Osteocyte (in vitro differentiated cells): Measurements from ENCODE around the gene PAFAH1B1. TPM values are rescaled to one million over a fixed set of nuclear protein-coding genes. Genes with fewer than 3 reads are reported as not detected.
"Not testable (repeated sequence)": the region's sequence is repeated elsewhere in the genome, so short reads cannot be mapped to it uniquely, and the experiment has no call there.

Source experiments
- DNase-seq: peaks from one replicate; pipeline ENCODE4 v3.0.0; 2021; ENCODE audit warnings: mixed read lengths; ENCODE audit not compliant: unreplicated experiment; ENCODE audit errors: extremely low spot score
- H3K27ac Mint-ChIP-seq: one replicate; pipeline ENCODE4 v1.8.0; 2021; ENCODE audit warnings: mild to moderate bottlenecking, mixed read lengths; ENCODE audit not compliant: unreplicated experiment
- H3K27me3 Mint-ChIP-seq: one replicate; pipeline ENCODE4 v1.8.0; 2021; ENCODE audit warnings: mixed read lengths; ENCODE audit not compliant: unreplicated experiment
- H3K36me3 Mint-ChIP-seq: one replicate; pipeline ENCODE4 v1.8.0; 2021; ENCODE audit warnings: mixed read lengths; ENCODE audit not compliant: unreplicated experiment
- H3K4me1 Mint-ChIP-seq: one replicate; pipeline ENCODE4 v1.8.0; 2021; ENCODE audit warnings: mixed read lengths; ENCODE audit not compliant: unreplicated experiment
- H3K4me3 Mint-ChIP-seq: one replicate; pipeline ENCODE4 v1.8.0; 2021; ENCODE audit warnings: mild to moderate bottlenecking, moderate library complexity, mixed read lengths; ENCODE audit not compliant: unreplicated experiment
- H3K9me3 Mint-ChIP-seq: one replicate; pipeline ENCODE4 v1.8.0; 2021; ENCODE audit warnings: mixed read lengths; ENCODE audit not compliant: unreplicated experiment
- CTCF ChIP-seq: fragments of 200-600 bp; sonication (generic); IDR thresholded peaks from 2 replicates; pipeline ENCODE4 v1.5.0; 2021; ENCODE audit warnings: antibody characterized with exemption, mild to moderate bottlenecking, moderate library complexity
- long read RNA-seq: library from polyadenylated mRNA; unstranded; transcript quantifications from one replicate; pipeline ENCODE4 v2.0.0, GENCODE V29; 2021
- total RNA-seq: library from RNA; stranded (reverse); gene quantifications from 2 replicates; pipeline ENCODE4 v1.2.1, GENCODE V29; 2021

PAFAH1B1 gene
- total RNA-seq: 136 and 138 TPM in 2 replicates
- long read RNA-seq, full-length matches to known transcripts: 39 of 100 reads
- long read RNA-seq, partial matches to known transcripts: 12 of 100 reads
- long read RNA-seq, other reads (novel, unspliced or antisense): 49 of 100 reads

GRCh38 chr17:2592971-2593820 is at the start of gene PAFAH1B1:
TSS of gene PAFAH1B1 (plus strand) at chr17:2593654. CDS start at chr17:2638289, 44,635 bp downstream.
- DNase-seq: peak; percentile 99
- H3K4me1 Mint-ChIP-seq: peaks cover 32% of the 10 kb centered on the region
- peak within 1 kb of the TSS; percentile 94 for H3K27ac Mint-ChIP-seq
- TF ChIP-seq CTCF: peak; percentile 17
- no peaks in the 10 kb centered on the region for H3K9me3 Mint-ChIP-seq
- H3K4me3 Mint-ChIP-seq: peak within 1 kb of the TSS; percentile 98
- peaks cover 5% of the 10 kb centered on the region for H3K27me3 Mint-ChIP-seq
- H3K36me3 Mint-ChIP-seq: no peaks in the 10 kb centered on the region

GRCh38 chr17:2545393-2545792 is 48.1 kb upstream of the PAFAH1B1 start:
- Mint-ChIP-seq H3K27ac (no peak overlapping the region), H3K9me3 (no peaks in the 10 kb centered on the region), H3K27me3 (peaks cover 4% of the 10 kb centered on the region), H3K4me1 (no peaks in the 10 kb centered on the region), H3K4me3 (no peak overlapping the region), H3K36me3 (no peaks in the 10 kb centered on the region)
- no peak for TF ChIP-seq CTCF
- no peak for DNase-seq

- Mint-ChIP-seq H3K4me1 (no peaks in the 10 kb centered on the region), H3K9me3 (no peaks in the 10 kb centered on the region)
- DNase-seq: no peak
Observed at GRCh38 chr17:2547176-2547575, 46.3 kb upstream of the PAFAH1B1 start.

GRCh38 chr17:2548026-2548425 is 45.4 kb upstream of the PAFAH1B1 start:
- H3K4me1 Mint-ChIP-seq: not testable (repeated sequence)

More at GRCh38 chr17:2547176-2547575, 46.3 kb upstream of the PAFAH1B1 start:
- no peak overlapping the region for H3K4me3 Mint-ChIP-seq
- H3K27me3 Mint-ChIP-seq: peaks cover 11% of the 10 kb centered on the region
- no peak overlapping the region for H3K27ac Mint-ChIP-seq
- TF ChIP-seq CTCF: no peak
- H3K36me3 Mint-ChIP-seq: no peaks in the 10 kb centered on the region

GRCh38 chr17:2549392-2550211 is 43.9 kb upstream of the PAFAH1B1 start:
- H3K27me3 Mint-ChIP-seq: peaks cover 16% of the 10 kb centered on the region
- no peak for TF ChIP-seq CTCF
- no peak overlapping the region for H3K27ac Mint-ChIP-seq
- H3K9me3 Mint-ChIP-seq: no peaks in the 10 kb centered on the region
- no peaks in the 10 kb centered on the region for H3K36me3 Mint-ChIP-seq
- no peak for DNase-seq
- H3K4me3 Mint-ChIP-seq: no peak overlapping the region
- H3K4me1 Mint-ChIP-seq: no peaks in the 10 kb centered on the region

More at GRCh38 chr17:2548026-2548425, 45.4 kb upstream of the PAFAH1B1 start:
- H3K9me3 Mint-ChIP-seq, H3K36me3 Mint-ChIP-seq, H3K4me3 Mint-ChIP-seq, H3K27ac Mint-ChIP-seq, DNase-seq: not testable (repeated sequence)
- peaks cover 16% of the 10 kb centered on the region for H3K27me3 Mint-ChIP-seq
